HCT116 (cell line): ENCODE data around the gene SPOCD1. TPM values are rescaled to one million over a fixed set of nuclear protein-coding genes. Genes with fewer than 3 reads are reported as not detected.

ENCODE experiments used
- ATAC-seq: fragments of 200-7000 bp; cut with Tn5 transposase; 2 replicates; pipeline ENCODE4 v1.9.1; 2020; ENCODE audit warnings: mild to moderate bottlenecking, moderate library complexity
- BruUV-seq: library from RNA; stranded (reverse); fragments of 400-500 nt; replicated peaks from 2 replicates; lab custom pipeline; 2021; lab: Mats Ljungman, UMichigan
- CTCF ChIA-PET: fragments of 300-600 bp; sonication (Branson Sonifier 250); formaldehyde crosslinking; loops from one replicate; lab custom pipeline; 2021; ENCODE audit warnings: antibody characterized with exemption; lab: Charles Lee
- POLR2A ChIA-PET: fragments of 300-600, 350-600 bp; sonication (Branson Sonifier 250); formaldehyde crosslinking; loops from one replicate; lab custom pipeline; 2021; ENCODE audit warnings: antibody characterized with exemption; lab: Charles Lee
- RAD21 ChIA-PET, 2 experiments: fragments of 300-600 bp; sonication (Branson Sonifier 250); formaldehyde crosslinking; loops; one replicate each; lab custom pipeline; 2023; ENCODE audit warnings: low total read pairs in 2 of 2; ENCODE audit not compliant: uncharacterized antibody in 2 of 2, unreplicated experiment in 2 of 2, low non-redundant PET in 1 of 2; lab: Charles Lee
- DNase-seq: peaks from one replicate; pipeline ENCODE4 v3.0.0-alpha.2; 2010; ENCODE audit warnings: low read depth, low spot score
- H2AFZ ChIP-seq: fragments of 200-600 bp; shearing (Covaris generic), sonication (generic); 2 replicates; pipeline ENCODE4 v1.6.1; 2017; ENCODE audit warnings: low read depth, mixed run types, mixed read lengths, antibody characterized with exemption, low read length; ENCODE audit not compliant: poor library complexity, severe bottlenecking
- H3K27ac ChIP-seq: 2 replicates; pipeline ENCODE4 v1.5.1; 2012; ENCODE audit warnings: low read depth, low read length
- H3K27me3 ChIP-seq: fragments of 200-600 bp; sonication (generic); 2 replicates; pipeline ENCODE4 v1.6.1; 2016; ENCODE audit warnings: mixed run types, low read length, mixed read lengths; ENCODE audit not compliant: insufficient read depth
- H3K36me3 ChIP-seq, 2 experiments: fragments of 200-500 bp in 1 of 2; fragments of 200-600 bp in 1 of 2; sonication (Bioruptor generic) in 1 of 2; sonication (generic) in 1 of 2; 2 replicates each; pipeline versions ENCODE4 v1.5.1 to v1.6.1; 2014 to 2016; ENCODE audit warnings: low read length in 2 of 2, inconsistent platforms in 1 of 2, mixed read lengths in 1 of 2, mixed run types in 1 of 2; ENCODE audit not compliant: insufficient read depth in 2 of 2, control insufficient read depth in 1 of 2
- H3K4me1 ChIP-seq, 2 experiments: fragments of 200-600 bp in 1 of 2; sonication (generic) in 1 of 2; 2 replicates each; pipeline versions ENCODE4 v1.5.1 to v1.6.1; 2012 to 2017; ENCODE audit warnings: low read length in 2 of 2, inconsistent platforms in 1 of 2, mild to moderate bottlenecking in 1 of 2, mixed read lengths in 1 of 2, mixed run types in 1 of 2, moderate library complexity in 1 of 2; ENCODE audit not compliant: insufficient read depth in 2 of 2, control insufficient read depth in 1 of 2
- H3K4me2 ChIP-seq: fragments of 200-600 bp; sonication (generic); 2 replicates; pipeline ENCODE4 v1.6.1; 2017; ENCODE audit warnings: mixed run types, low read length, mixed read lengths
- H3K4me3 ChIP-seq, 2 experiments: fragments of 200-600 bp in 1 of 2; sonication (generic) in 1 of 2; replicated peaks in 1 of 2; 2 replicates each; pipeline ENCODE4 v1.5.1; 2011 to 2016; ENCODE audit warnings: low read length in 2 of 2, control low read depth in 1 of 2, low read depth in 1 of 2, mild to moderate bottlenecking in 1 of 2, mixed read lengths in 1 of 2, mixed run types in 1 of 2
- H3K79me2 ChIP-seq: fragments of 200-600 bp; sonication (generic); 2 replicates; pipeline ENCODE4 v1.6.1; 2017; ENCODE audit warnings: mild to moderate bottlenecking, mixed run types, low read length, moderate library complexity, mixed read lengths; ENCODE audit not compliant: insufficient read depth
- H3K9ac ChIP-seq: fragments of 200-600 bp; sonication (generic); 2 replicates; pipeline ENCODE4 v1.6.1; 2016; ENCODE audit warnings: low read length, mixed read lengths
- H3K9me2 ChIP-seq: fragments of 200-600 bp; sonication (generic), shearing (Covaris generic); 2 replicates; pipeline ENCODE4 v1.6.1; 2017; ENCODE audit warnings: mixed run types, mild to moderate bottlenecking, moderate library complexity; ENCODE audit not compliant: insufficient read depth
- H3K9me3 ChIP-seq, 2 experiments: fragments of 200-500 bp in 1 of 2; fragments of 200-600 bp in 1 of 2; sonication (Bioruptor generic) in 1 of 2; sonication (generic) in 1 of 2; 2 replicates each; pipeline ENCODE4 v1.6.1; 2014 to 2017; ENCODE audit warnings: low read length in 2 of 2, mixed read lengths in 2 of 2, inconsistent platforms in 1 of 2, low read depth in 1 of 2, mild to moderate bottlenecking in 1 of 2, mixed run types in 1 of 2, moderate library complexity in 1 of 2; ENCODE audit not compliant: control insufficient read depth in 1 of 2, insufficient read depth in 1 of 2
- H4K20me1 ChIP-seq: fragments of 200-600 bp; sonication (generic), shearing (Covaris generic); 2 replicates; pipeline ENCODE4 v1.6.1; 2017; ENCODE audit warnings: mixed run types, mild to moderate bottlenecking, moderate library complexity; ENCODE audit not compliant: insufficient read depth
- ATF3 ChIP-seq: IDR thresholded peaks from 2 replicates; pipeline ENCODE4 v1.6.1; 2012
- CBX3 ChIP-seq: IDR thresholded peaks from 2 replicates; pipeline ENCODE4 v1.6.1; 2012; ENCODE audit warnings: low read depth
- CEBPB ChIP-seq: IDR thresholded peaks from 2 replicates; pipeline ENCODE4 v1.6.1; 2012; ENCODE audit warnings: low read depth
- ELF1 ChIP-seq: IDR thresholded peaks from 2 replicates; pipeline ENCODE4 v1.6.1; 2012; ENCODE audit warnings: low read depth, borderline replicate concordance
- EZH2 ChIP-seq: fragments of 200-600 bp; sonication (generic); IDR thresholded peaks from 2 replicates; pipeline ENCODE4 v1.6.1; 2017; ENCODE audit warnings: antibody characterized with exemption, mixed run types
- EZH2phosphoT487 ChIP-seq: fragments of 200-600 bp; IDR thresholded peaks from 2 replicates; pipeline ENCODE4 v1.6.1; 2018; ENCODE audit warnings: antibody characterized with exemption, borderline replicate concordance
- JUND ChIP-seq: IDR thresholded peaks from 2 replicates; pipeline ENCODE4 v1.6.1; 2012
- MAX ChIP-seq: IDR thresholded peaks from 2 replicates; pipeline ENCODE4 v1.6.1; 2012
- POLR2A ChIP-seq: IDR thresholded peaks from 2 replicates; pipeline ENCODE4 v1.7.0; 2011; ENCODE audit warnings: borderline replicate concordance; ENCODE audit not compliant: insufficient read depth, insufficient read length; ENCODE audit errors: extremely low read depth
- RAD21 ChIP-seq: IDR thresholded peaks from 2 replicates; pipeline ENCODE4 v1.6.1; 2012; ENCODE audit warnings: low read depth, mild to moderate bottlenecking
- SIN3A ChIP-seq: IDR thresholded peaks from 2 replicates; pipeline ENCODE4 v1.6.1; 2012; ENCODE audit warnings: low read depth
- ZBTB33 ChIP-seq: IDR thresholded peaks from 2 replicates; pipeline ENCODE4 v1.6.1; 2011; ENCODE audit warnings: mild to moderate bottlenecking, low read length, moderate library complexity; ENCODE audit not compliant: insufficient replicate concordance; ENCODE audit errors: extremely low read depth
- ZNF274 ChIP-seq: fragments of 200-500 bp; sonication (Bioruptor generic); IDR thresholded peaks from 2 replicates; pipeline ENCODE4 v1.6.1; 2014; ENCODE audit warnings: mild to moderate bottlenecking, low read depth, low read length, inconsistent platforms
- intact Hi-C: fragments of 100-400 bp; cut with micrococcal nuclease; formaldehyde crosslinking; loops from 2 replicates; pipeline ENCODE4 v1.10.0; 2022
- total RNA-seq: library from RNA; stranded (reverse); gene quantifications from one replicate; pipeline ENCODE4 v1.2.1, GENCODE V29; 2021; ENCODE audit not compliant: unreplicated experiment
- TF ChIP-seq, protein P1 (sequence below), 3 experiments: fragments of 200-600 bp in 1 of 3; sonication (generic) in 1 of 3; IDR thresholded peaks in 2 of 3; conservative IDR thresholded peaks in 1 of 3; 2 replicates each; pipeline ENCODE4 v1.5.1; 2012 to 2017; ENCODE audit warnings: low read depth in 2 of 3, low read length in 2 of 3, antibody characterized with exemption in 1 of 3, borderline replicate concordance in 1 of 3, control low read depth in 1 of 3, mild to moderate bottlenecking in 1 of 3, mixed read lengths in 1 of 3, mixed run types in 1 of 3, moderate library complexity in 1 of 3; ENCODE audit not compliant: insufficient read depth in 1 of 3

Gene SPOCD1
- total RNA-seq, 1 experiment from 2014 or later: 5.0 TPM

- ATAC-seq (no peak), DNase-seq (no peak)
- H3K4me3 ChIP-seq: no peak overlapping the region
- H3K79me2 ChIP-seq: no peaks in the 10 kb centered on the region
- CTCF ChIA-PET: no interaction called here
- H4K20me1 ChIP-seq: no peaks in the 10 kb centered on the region
- RAD21 ChIA-PET: no interaction called here
- TF ChIP-seq SIN3A: no peak
- TF ChIP-seq CEBPB: no peak
- TF ChIP-seq ZBTB33: no peak
- no peak for TF ChIP-seq RAD21
- TF ChIP-seq, protein P1, sequence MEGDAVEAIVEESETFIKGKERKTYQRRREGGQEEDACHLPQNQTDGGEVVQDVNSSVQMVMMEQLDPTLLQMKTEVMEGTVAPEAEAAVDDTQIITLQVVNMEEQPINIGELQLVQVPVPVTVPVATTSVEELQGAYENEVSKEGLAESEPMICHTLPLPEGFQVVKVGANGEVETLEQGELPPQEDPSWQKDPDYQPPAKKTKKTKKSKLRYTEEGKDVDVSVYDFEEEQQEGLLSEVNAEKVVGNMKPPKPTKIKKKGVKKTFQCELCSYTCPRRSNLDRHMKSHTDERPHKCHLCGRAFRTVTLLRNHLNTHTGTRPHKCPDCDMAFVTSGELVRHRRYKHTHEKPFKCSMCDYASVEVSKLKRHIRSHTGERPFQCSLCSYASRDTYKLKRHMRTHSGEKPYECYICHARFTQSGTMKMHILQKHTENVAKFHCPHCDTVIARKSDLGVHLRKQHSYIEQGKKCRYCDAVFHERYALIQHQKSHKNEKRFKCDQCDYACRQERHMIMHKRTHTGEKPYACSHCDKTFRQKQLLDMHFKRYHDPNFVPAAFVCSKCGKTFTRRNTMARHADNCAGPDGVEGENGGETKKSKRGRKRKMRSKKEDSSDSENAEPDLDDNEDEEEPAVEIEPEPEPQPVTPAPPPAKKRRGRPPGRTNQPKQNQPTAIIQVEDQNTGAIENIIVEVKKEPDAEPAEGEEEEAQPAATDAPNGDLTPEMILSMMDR (IDR thresholded peaks at IDR 0.05 in 2 of 3, conservative IDR thresholded peaks at IDR 0.05 in 1 of 3; ENCODE audit: borderline replicate concordance in 1 of 3, insufficient read depth in 1 of 3, low read depth in 2 of 3, low read length in 2 of 3): no peak
- no peak for TF ChIP-seq EZH2
- no peak for TF ChIP-seq POLR2A
- no peak for TF ChIP-seq MAX
- no peak for TF ChIP-seq ELF1
- no peak for TF ChIP-seq ZNF274
- TF ChIP-seq EZH2phosphoT487: no peak
- no peak for TF ChIP-seq ATF3
- TF ChIP-seq JUND: no peak
- TF ChIP-seq CBX3: no peak
- H3K9ac ChIP-seq: no peak overlapping the region
- no peaks in the 10 kb centered on the region for H3K9me2 ChIP-seq
- no TSS peak for BruUV-seq
- intact Hi-C loops: no loop called here
- POLR2A ChIA-PET: no interaction called here
- no peak overlapping the region for H2AFZ ChIP-seq
- H3K4me1 ChIP-seq: peaks cover 0 to 3% of the 10 kb centered on the region in 2 experiments; a peak in 1 of 4 replicates
- H3K4me2 ChIP-seq: no peak overlapping the region
- H3K36me3 ChIP-seq: no peaks in the 10 kb centered on the region
- H3K27ac ChIP-seq: no peak overlapping the region
- no peaks in the 10 kb centered on the region for H3K27me3 ChIP-seq
- H3K9me3 ChIP-seq: no peaks in the 10 kb centered on the region
Observed at GRCh38 chr1:31859719-31860118, 43.9 kb upstream of the SPOCD1 start.
